ENCODE data around the gene SLC7A11.

The SLC7A11 gene

GRCh38 chr4:138202686-138203085, 39.5 kb downstream of the SLC7A11 start:
- no peaks in the 10 kb centered on the region for H3K9me3 ChIP-seq (ENCODE audit: control insufficient read depth, insufficient read depth, low read length)
- H3K27me3 ChIP-seq (ENCODE audit: control insufficient read depth, insufficient read depth, low read length), result no peaks in the 10 kb centered on the region
- no peak overlapping the region for H3K4me3 ChIP-seq (ENCODE audit: low read depth, low read length)
- no peaks in the 10 kb centered on the region for H3K36me3 ChIP-seq (ENCODE audit: control insufficient read depth, insufficient read depth, low read length)
- peaks cover 19% of the 10 kb centered on the region for H3K4me1 ChIP-seq (ENCODE audit: control insufficient read depth, insufficient read depth, low read length)
- H3K9ac ChIP-seq (ENCODE audit: low read depth, low read length), result no peak overlapping the region

- no peak overlapping the region for H3K4me3 ChIP-seq (ENCODE audit: low read depth, low read length)
- peaks cover 11% of the 10 kb centered on the region for H3K4me1 ChIP-seq (ENCODE audit: control insufficient read depth, insufficient read depth, low read length)
- H3K36me3 ChIP-seq (ENCODE audit: control insufficient read depth, insufficient read depth, low read length), result no peaks in the 10 kb centered on the region
Measured at GRCh38 chr4:138200236-138200590, 41.9 kb downstream of the SLC7A11 start.

GRCh38 chr4:138199568-138200235, 42.4 kb downstream of the SLC7A11 start:
- Histone ChIP-seq H3K9me3 (ENCODE audit: control insufficient read depth, insufficient read depth, low read length) (no peaks in the 10 kb centered on the region), H3K36me3 (ENCODE audit: control insufficient read depth, insufficient read depth, low read length) (no peaks in the 10 kb centered on the region), H3K4me3 (ENCODE audit: low read depth, low read length) (no peak overlapping the region), H3K4me1 (ENCODE audit: control insufficient read depth, insufficient read depth, low read length) (peaks cover 11% of the 10 kb centered on the region), H3K27me3 (ENCODE audit: control insufficient read depth, insufficient read depth, low read length) (no peaks in the 10 kb centered on the region), H3K9ac (ENCODE audit: low read depth, low read length) (no peak overlapping the region)

More at GRCh38 chr4:138200236-138200590, 41.9 kb downstream of the SLC7A11 start:
- Histone ChIP-seq H3K9ac (ENCODE audit: low read depth, low read length) (no peak overlapping the region), H3K27me3 (ENCODE audit: control insufficient read depth, insufficient read depth, low read length) (no peaks in the 10 kb centered on the region), H3K9me3 (ENCODE audit: control insufficient read depth, insufficient read depth, low read length) (no peaks in the 10 kb centered on the region)

- no peak overlapping the region for H3K9ac ChIP-seq (ENCODE audit: low read depth, low read length)
- peaks cover 11% of the 10 kb centered on the region for H3K4me1 ChIP-seq (ENCODE audit: control insufficient read depth, insufficient read depth, low read length)
- H3K9me3 ChIP-seq (ENCODE audit: control insufficient read depth, insufficient read depth, low read length), result no peaks in the 10 kb centered on the region
- no peak overlapping the region for H3K4me3 ChIP-seq (ENCODE audit: low read depth, low read length)
- no peaks in the 10 kb centered on the region for H3K27me3 ChIP-seq (ENCODE audit: control insufficient read depth, insufficient read depth, low read length)
- H3K36me3 ChIP-seq (ENCODE audit: control insufficient read depth, insufficient read depth, low read length), result no peaks in the 10 kb centered on the region
Measured at GRCh38 chr4:138196153-138196552, 46.0 kb downstream of the SLC7A11 start.

- Histone ChIP-seq H3K4me3 (ENCODE audit: low read depth, low read length) (no peak overlapping the region), H3K27me3 (ENCODE audit: control insufficient read depth, insufficient read depth, low read length) (no peaks in the 10 kb centered on the region), H3K36me3 (ENCODE audit: control insufficient read depth, insufficient read depth, low read length) (no peaks in the 10 kb centered on the region), H3K9me3 (ENCODE audit: control insufficient read depth, insufficient read depth, low read length) (no peaks in the 10 kb centered on the region), H3K9ac (ENCODE audit: low read depth, low read length) (no peak overlapping the region), H3K4me1 (ENCODE audit: control insufficient read depth, insufficient read depth, low read length) (no peaks in the 10 kb centered on the region)
Measured at GRCh38 chr4:138193963-138194362, 48.2 kb downstream of the SLC7A11 start.

- Histone ChIP-seq H3K27me3 (ENCODE audit: control insufficient read depth, insufficient read depth, low read length) (no peaks in the 10 kb centered on the region), H3K9ac (ENCODE audit: low read depth, low read length) (no peak overlapping the region), H3K9me3 (ENCODE audit: control insufficient read depth, insufficient read depth, low read length) (no peaks in the 10 kb centered on the region), H3K4me3 (ENCODE audit: low read depth, low read length) (no peak overlapping the region), H3K4me1 (ENCODE audit: control insufficient read depth, insufficient read depth, low read length) (no peaks in the 10 kb centered on the region), H3K36me3 (ENCODE audit: control insufficient read depth, insufficient read depth, low read length) (no peaks in the 10 kb centered on the region)
Measured at GRCh38 chr4:138192113-138192512, 50.0 kb downstream of the SLC7A11 start.

- Histone ChIP-seq H3K36me3 (ENCODE audit: control insufficient read depth, insufficient read depth, low read length) (no peaks in the 10 kb centered on the region), H3K4me1 (ENCODE audit: control insufficient read depth, insufficient read depth, low read length) (no peaks in the 10 kb centered on the region), H3K27me3 (ENCODE audit: control insufficient read depth, insufficient read depth, low read length) (no peaks in the 10 kb centered on the region), H3K9me3 (ENCODE audit: control insufficient read depth, insufficient read depth, low read length) (no peaks in the 10 kb centered on the region), H3K4me3 (ENCODE audit: low read depth, low read length) (no peak overlapping the region), H3K9ac (ENCODE audit: low read depth, low read length) (no peak overlapping the region)
Measured at GRCh38 chr4:138190452-138190858, 51.7 kb downstream of the SLC7A11 start.

- no peak overlapping the region for H3K4me3 ChIP-seq (ENCODE audit: low read depth, low read length)
- no peaks in the 10 kb centered on the region for H3K27me3 ChIP-seq (ENCODE audit: control insufficient read depth, insufficient read depth, low read length)
- H3K4me1 ChIP-seq (ENCODE audit: control insufficient read depth, insufficient read depth, low read length), result no peaks in the 10 kb centered on the region
- no peaks in the 10 kb centered on the region for H3K36me3 ChIP-seq (ENCODE audit: control insufficient read depth, insufficient read depth, low read length)
- H3K9ac ChIP-seq (ENCODE audit: low read depth, low read length), result no peak overlapping the region
- H3K9me3 ChIP-seq (ENCODE audit: control insufficient read depth, insufficient read depth, low read length), result no peaks in the 10 kb centered on the region
Measured at GRCh38 chr4:138189206-138189605, 52.9 kb downstream of the SLC7A11 start.

- no peaks in the 10 kb centered on the region for H3K9me3 ChIP-seq (ENCODE audit: control insufficient read depth, insufficient read depth, low read length)
- no peak overlapping the region for H3K9ac ChIP-seq (ENCODE audit: low read depth, low read length)
- H3K27me3 ChIP-seq (ENCODE audit: control insufficient read depth, insufficient read depth, low read length), result no peaks in the 10 kb centered on the region
- no peaks in the 10 kb centered on the region for H3K36me3 ChIP-seq (ENCODE audit: control insufficient read depth, insufficient read depth, low read length)
- no peaks in the 10 kb centered on the region for H3K4me1 ChIP-seq (ENCODE audit: control insufficient read depth, insufficient read depth, low read length)
- H3K4me3 ChIP-seq (ENCODE audit: low read depth, low read length), result no peak overlapping the region
Measured at GRCh38 chr4:138188406-138189084, 53.6 kb downstream of the SLC7A11 start.

GRCh38 chr4:138185859-138186645, 56.1 kb downstream of the SLC7A11 start:
- no peak overlapping the region for H3K4me3 ChIP-seq (ENCODE audit: low read depth, low read length)
- no peaks in the 10 kb centered on the region for H3K9me3 ChIP-seq (ENCODE audit: control insufficient read depth, insufficient read depth, low read length)
- no peaks in the 10 kb centered on the region for H3K27me3 ChIP-seq (ENCODE audit: control insufficient read depth, insufficient read depth, low read length)
- no peaks in the 10 kb centered on the region for H3K36me3 ChIP-seq (ENCODE audit: control insufficient read depth, insufficient read depth, low read length)
- H3K4me1 ChIP-seq (ENCODE audit: control insufficient read depth, insufficient read depth, low read length), result no peaks in the 10 kb centered on the region
- no peak overlapping the region for H3K9ac ChIP-seq (ENCODE audit: low read depth, low read length)

GRCh38 chr4:138184886-138185285, 57.3 kb downstream of the SLC7A11 start:
- Histone ChIP-seq H3K4me1 (ENCODE audit: control insufficient read depth, insufficient read depth, low read length) (no peaks in the 10 kb centered on the region), H3K36me3 (ENCODE audit: control insufficient read depth, insufficient read depth, low read length) (no peaks in the 10 kb centered on the region), H3K4me3 (ENCODE audit: low read depth, low read length) (no peak overlapping the region), H3K27me3 (ENCODE audit: control insufficient read depth, insufficient read depth, low read length) (no peaks in the 10 kb centered on the region), H3K9me3 (ENCODE audit: control insufficient read depth, insufficient read depth, low read length) (no peaks in the 10 kb centered on the region), H3K9ac (ENCODE audit: low read depth, low read length) (no peak overlapping the region)

Data from iPS-15b (cell line).